HG02981 (cell line): ENCODE measurements around the gene EMP3.
"Not testable (repeated sequence)": the region's sequence is repeated elsewhere in the genome, so short reads cannot be mapped to it uniquely, and the experiment has no call there.

Experiments
- ATAC-seq: cut with Tn5 transposase; IDR thresholded peaks from one replicate; pipeline ENCODE4 v1.9.1; 2021; ENCODE audit warnings: mild to moderate bottlenecking, moderate library complexity; ENCODE audit not compliant: unreplicated experiment

The EMP3 gene, protein sequence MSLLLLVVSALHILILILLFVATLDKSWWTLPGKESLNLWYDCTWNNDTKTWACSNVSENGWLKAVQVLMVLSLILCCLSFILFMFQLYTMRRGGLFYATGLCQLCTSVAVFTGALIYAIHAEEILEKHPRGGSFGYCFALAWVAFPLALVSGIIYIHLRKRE

DNA sequence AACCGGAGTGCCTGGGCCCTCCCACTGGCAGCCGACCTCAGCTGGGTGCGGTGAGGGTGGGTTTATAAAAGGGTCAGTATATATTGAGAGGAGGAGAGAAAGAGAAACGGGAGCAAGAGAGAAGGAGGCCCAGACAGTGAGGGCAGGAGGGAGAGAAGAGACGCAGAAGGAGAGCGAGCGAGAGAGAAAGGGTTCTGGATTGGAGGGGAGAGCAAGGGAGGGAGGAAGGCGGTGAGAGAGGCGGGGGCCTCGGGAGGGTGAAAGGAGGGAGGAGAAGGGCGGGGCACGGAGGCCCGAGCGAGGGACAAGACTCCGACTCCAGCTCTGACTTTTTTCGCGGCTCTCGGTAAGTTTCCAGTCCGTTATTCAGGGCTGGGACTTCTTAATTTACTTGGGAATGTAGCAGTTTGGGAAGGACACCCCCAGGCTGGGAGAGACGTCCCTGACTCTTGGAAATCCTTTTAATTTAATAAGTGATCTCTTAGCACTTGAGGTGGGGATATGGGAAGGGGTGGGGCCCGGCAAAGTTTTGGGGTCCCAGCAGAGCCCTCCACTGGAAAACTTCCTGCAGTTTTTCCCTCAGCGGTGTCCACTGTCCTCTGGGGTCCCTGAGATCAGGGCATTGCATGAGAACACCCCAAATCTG, at the start of gene EMP3:
EMP3 (plus strand) TSS at position 288 of the 646 bp plus-strand sequence. CDS start 1,293 bp downstream, outside the sequence.
- no peak for ATAC-seq

DNA sequence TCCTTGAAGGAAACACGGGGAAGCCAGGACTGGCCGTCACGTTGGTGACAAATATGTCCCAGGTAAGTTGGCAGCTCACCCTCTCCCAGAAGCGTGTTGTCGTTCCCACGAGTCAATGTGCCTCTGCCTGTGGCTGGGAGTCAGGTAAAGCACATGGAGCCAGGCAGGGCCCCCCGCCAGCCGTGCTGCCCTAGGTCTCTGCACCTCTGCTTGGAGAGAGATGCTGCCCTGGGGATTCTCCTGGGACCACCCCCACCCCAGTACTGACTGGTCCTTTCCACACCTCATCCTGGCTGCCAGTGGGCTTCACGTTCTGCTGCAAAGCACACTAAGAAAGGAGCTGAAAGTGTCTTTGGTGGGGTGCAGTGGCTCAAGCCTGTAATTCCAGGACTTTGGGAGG, 45.6 kb upstream of the EMP3 start:
- no peak for ATAC-seq

DNA sequence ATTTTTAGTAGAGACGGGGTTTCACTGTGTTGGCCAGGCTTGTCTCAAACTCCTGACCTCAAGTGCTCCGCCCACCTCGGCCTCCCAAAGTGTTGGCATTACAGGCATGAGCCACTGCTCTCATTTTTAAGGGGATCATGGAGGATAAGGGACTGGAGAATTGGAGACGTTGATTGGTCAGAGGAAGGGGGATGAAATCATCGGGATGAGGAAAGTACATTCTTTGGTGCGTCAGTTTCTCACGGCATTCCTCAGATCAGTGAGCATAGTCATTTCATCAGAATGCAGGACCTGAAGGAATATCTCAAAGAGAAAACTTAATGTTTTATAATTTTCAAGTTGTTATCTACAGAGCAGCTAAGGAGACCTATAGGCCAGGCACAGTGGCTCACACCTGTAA, 41.4 kb upstream of the EMP3 start:
- no peak for ATAC-seq

DNA sequence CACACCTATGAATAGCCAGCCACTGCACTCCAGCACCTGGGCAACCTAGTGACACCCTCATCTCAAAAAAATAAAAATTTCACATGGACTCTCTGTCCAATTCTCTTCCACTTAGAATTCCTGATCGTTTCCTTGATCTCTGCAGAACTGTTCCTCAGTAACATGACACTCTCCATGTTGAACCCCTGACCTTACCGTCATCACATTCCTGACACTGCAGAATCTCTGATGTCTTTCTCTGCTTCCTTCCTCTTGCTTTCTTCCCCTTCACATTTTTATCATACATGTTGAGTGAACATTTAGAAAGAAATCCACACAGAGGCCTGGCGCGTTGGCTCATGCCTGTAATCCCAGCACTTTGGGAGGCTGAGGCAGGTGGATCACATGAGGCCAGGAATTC, 40.5 kb upstream of the EMP3 start:
- ATAC-seq: no peak

DNA sequence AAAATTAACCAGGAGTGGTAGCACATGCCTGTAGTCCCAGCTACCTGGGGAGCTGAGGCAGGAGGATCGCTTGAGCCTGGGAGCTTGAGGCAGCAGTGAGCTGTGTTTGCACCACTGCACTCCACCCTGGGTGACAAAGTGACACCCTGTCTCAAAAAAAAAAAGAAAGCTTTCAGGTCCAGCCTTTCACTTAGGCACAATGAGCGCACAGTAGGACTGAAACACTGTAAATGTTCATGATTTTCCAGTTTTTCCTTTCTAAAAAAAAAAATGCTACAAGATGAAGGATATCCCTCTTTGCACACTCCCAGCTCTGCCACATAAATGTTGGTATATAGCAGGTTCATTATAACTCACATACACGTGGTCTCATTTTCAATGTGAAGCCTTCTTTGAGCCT, 37.6 kb upstream of the EMP3 start:
- ATAC-seq: no peak

DNA sequence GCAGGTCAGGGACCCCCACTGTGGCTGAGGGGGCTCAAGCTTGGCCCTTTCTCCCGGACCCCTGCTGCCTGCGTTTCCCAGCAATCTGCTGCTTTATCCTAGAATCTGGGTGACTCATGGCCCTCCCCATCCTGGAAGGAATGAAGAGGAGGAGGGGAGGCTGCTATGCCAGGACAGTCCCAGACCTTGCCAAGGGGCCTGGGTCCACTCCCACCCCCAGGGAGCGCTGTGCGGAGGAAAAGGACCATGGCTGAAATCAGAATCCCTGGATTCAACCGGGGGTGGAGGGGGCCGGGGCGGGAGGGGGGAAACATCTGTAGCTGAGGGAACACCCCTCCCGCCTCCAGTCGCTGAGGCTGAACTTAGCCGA, 35.0 kb upstream of the EMP3 start:
- no peak for ATAC-seq

DNA sequence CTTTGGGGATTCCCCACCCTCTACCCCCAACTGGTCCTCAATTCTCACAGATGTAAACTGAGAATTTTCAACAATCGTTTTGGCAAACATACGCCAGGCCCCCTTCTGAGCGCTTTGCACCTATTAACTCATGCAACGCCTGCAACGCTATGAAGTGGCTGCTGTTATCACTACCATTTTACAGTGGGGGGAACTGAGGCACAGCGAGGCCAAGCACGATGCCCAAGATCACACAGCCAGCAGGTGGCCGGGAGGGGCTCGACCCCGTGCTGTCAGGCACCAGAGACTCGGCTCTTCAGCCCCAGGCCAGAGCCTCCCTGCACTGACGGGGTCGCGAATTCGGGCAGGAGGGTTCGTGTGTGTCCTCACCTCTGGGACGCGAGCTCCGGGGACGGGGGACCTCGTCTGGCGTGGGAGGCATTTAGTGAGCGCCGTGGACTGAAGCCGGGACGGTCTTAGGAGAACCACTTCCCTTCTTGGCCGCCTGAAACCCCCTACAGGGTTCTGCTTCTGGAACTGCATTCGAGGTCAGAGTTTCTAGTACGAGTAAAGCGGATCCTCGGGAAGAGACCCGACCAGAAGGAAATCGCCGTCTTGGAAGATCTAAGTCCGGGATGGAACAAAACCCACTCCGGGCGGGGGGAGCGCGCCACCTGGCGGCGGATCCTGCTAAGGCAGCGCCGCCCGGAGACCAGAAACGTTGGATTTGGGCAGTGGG, 34.4 kb upstream of the EMP3 start:
- no peak for ATAC-seq

DNA sequence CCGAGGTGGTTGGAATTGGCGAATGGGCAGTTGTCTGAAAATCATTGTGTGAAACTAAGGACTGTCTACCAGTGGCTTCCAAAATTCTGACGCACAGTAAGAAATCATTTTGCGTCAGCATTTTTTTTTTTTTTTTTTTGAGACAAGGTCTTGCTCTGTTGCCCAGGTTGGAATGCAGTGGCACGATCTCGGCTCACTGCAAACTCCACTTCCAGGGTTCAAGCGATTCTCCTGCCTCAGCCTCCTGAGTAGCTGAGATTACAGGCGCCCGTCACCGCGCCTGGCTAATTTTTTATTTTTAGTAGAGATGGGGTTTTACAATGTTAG, 33.9 kb upstream of the EMP3 start:
- not testable (repeated sequence) for ATAC-seq

DNA sequence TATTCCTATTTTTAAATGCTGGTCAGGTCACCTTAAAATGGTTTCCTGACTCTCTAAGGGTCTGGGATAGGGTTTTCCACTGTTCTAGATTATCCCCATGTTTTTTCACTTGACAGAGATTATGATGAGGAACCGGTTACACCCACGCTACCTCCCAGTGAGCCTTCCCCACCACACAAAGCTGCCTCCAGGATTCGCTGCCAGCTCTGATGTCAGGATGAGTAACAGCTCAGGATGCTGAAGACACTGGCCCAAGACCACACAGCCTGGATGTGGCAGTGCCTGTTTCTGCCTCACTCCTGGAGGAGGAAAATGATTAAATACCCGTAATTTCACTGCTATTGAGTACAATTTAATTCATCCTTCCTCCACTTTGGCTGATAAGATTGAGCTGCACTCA, 32.6 kb upstream of the EMP3 start:
- ATAC-seq: no peak

DNA sequence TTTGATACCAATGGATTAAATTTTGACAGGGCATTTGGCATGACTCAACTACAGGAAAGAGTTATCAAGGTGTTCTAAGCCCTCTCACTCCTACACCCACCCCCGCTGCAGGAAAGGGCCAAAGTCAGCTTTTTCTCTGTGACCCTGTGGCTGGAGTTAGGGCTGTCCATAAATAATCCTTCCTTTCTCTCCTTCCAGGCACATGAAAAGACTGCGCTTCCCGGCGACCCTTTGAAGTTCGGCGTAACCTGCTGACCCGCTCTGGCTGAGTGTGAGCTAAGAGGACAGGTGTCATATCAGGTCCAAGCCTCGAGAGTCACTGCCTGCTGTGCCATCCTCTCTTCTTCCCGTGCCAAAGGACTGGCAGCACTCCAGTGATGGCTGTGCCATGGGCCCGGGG, 29.9 kb upstream of the EMP3 start:
- ATAC-seq: no peak

DNA sequence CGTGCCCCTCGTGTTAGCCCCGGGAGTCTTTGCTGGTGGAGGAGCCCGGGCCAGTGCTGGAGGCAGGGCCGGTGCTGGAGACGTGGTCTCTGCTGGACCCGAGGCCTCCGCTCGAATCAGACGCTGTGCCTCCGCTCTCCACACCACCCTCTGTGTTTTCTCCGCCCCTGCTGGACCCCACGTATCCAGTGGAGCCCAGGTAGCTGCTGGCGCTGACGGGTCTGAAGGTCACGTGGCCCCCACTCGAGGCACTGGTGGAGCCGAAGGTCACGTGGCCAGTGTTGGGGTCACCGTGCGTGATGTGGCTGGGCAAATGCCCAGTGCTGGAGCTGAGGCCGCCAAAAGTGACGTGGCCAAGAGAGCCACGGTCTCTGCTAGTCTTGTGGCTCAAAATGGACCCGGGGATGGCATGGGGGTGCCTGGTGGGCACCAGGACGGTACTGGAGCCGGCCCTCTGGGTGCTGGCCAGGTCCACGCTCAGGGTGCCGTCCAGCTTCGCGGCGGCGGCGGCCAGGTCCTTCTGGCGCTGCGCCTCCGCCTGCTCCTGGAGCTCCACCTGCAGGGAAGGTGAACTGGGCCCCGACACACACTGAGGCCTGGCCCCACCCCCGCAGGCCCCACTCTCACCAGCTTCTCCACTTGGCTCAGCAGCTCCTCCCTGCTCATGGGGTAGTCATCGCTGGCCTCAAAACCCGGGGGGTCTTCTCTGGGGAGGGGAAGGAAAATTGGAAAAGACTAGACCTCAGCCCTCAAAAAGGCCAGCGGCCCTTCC, 28.2 kb upstream of the EMP3 start:
- ATAC-seq: no peak

DNA sequence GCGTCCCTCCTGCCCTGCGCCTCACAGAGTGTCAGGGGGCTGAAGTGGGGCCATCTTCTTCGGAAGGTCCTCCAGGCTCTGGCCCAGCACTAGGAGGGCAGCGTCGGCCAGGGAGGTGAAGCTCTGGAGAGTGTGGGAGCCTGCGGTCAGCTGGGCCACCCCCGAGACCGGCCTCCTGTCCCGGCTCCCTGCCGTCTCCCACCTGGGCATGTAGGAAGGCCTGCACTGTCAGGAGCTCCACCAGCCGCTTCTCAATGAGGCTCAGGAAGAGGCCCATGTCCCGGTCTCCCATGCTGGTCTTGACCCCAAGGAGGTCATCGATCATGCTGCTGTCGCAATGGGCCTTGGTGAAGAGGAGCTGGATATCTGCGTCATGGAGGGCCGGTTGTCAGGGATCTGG, 27.4 kb upstream of the EMP3 start:
- no peak for ATAC-seq

DNA sequence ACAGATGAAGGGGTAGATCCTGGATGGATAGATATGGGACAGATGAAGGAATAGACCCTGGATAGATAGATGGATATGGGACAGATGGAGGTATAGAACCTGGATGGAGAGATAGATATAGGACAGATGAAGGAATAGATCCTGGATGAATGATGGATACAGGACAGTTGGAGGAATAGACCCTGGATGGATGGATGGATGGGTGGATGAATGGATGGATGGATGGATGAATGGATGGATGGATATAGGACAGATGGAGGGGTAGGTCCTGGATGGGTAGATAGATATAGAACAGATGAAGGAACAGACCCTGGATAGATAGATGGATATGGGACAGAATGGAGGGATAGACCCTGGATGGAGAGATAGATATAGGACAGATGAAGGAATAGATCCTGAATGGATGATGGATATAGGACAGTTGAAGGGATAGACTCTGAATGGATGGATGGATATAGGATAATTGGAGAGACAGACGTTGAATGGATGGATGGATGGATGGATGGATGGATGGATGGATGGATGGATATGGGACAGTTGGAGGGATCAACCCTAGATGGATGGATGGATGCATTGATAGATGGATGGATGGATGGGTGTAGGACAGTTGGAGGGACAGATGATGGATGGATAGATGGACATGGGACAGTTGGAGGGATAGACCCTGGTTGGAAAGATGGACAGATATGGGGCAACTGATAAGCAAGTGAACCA, 23.3 kb upstream of the EMP3 start:
- ATAC-seq: no peak

DNA sequence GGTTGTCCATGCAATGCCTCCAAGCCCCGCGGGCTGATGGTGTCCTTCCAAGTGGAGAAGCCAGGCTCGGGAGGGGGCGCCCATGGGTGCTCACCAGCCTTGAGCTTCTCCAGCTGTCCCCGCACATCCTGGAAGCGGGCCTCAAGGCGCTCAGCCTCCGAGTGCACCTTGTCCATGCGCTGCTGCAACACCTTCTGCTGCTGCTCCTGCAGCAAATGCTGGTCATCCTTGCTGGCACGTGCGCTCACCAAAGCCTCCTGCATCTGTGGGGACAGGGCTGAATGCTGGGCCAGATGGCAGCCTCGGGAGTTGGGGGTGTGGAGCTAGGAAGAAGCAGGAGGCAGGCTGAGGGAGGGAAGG, 22.8 kb upstream of the EMP3 start:
- no peak for ATAC-seq

DNA sequence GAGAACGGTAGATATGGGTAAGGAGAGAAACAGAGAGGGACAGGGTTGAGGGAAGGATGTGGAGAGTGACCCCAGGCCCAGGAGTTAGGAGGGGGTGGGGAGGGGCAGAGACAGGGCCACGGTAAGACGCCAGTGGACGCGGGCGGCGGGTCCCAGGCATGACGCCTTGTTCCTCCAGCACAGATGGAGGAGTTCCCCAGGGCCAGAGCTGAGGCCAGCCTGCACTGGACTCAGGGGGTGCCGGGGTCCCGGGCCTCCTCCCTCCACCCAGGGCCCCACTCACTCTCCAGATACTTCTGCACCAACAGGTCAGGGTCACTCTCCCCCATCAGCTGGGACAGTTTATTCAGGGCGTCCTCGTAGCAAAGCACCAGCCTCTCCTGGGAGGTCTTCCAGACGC, 22.0 kb upstream of the EMP3 start:
- ATAC-seq: no peak

DNA sequence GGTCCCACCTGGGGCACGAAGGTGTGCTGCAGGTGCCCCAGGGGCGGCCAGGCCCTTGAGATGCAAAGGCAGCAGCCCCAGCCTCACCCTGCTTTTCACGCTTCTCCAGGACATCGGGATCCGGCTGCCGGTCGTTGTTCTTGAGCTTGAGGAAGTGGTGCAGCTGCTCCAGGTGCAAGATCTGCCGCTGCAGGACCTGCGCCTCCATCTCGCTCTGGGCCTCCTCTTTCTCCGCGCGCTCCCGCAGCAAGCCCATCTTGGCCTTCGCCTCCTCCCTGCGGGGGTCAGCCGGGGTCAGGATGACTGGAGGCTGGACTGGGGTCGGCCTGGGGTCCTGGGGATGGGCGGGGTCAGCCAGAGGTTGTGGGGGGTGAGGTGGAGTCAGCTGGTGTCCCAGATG, 21.5 kb upstream of the EMP3 start:
- ATAC-seq: no peak

DNA sequence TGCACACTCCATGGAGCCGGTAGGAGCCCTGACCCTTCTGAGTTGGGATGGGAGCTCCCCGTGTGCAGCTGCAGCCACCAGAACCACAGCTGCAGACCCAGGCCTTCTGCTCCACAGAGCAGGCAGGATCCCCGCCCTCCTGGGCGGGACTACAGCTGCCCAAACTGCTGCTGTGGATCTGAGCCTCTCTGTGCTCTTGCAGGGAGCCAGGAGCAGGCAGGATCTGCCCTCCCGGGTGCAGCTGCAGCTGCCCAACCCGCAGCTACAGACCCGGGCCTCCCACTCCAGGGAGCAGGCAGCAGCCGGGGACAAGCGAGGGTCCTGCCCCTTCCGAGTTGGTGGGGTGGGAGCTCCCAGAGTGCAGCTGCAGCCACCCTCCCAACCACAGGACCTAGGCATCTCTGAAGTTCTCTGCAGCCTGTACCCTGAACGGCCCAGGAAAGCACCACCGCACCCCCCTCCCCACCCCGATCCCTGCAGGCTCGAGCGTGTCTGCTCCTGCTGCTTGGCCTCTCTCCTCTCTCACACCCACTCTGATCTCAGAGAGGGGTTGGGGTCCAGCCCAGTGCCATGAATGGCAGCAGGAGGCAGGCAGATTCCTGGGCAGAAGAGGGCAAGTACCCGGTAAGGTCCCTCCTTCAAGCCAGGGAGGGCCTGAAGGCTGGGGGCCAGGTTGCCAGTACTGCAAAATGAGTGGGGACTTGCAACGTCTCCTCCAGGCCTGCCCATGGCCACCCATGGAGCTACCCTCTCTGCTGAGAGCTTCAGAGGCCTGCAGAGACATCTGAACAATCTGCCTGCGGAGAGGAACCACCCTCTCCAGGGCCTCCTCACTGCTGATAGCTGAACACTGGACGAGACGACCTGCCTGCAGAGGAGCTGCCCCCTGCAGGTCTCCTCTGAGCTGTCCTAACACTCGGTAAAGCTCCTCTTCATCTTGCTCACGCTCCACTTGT, 16.4 kb upstream of the EMP3 start:
- ATAC-seq: no peak

DNA sequence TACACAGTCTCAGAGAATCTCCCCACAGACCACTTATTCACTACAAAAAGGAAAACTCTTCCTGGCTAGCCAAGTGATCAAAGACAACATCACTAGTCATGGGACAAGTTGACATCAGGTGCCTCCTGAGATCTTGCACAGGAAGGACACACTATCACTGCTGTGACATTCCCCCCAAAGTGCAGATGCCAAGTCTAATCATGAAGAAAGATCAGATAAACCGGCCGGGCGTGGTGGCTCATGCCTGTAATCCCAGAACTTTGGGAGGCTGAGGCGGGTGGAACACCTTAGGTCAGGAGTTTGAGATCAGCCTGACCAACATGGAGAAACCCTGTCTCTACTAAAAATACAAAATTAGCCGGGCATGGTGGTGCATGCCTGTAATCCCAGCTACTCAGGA, 15.6 kb upstream of the EMP3 start:
- ATAC-seq: not testable (repeated sequence)

DNA sequence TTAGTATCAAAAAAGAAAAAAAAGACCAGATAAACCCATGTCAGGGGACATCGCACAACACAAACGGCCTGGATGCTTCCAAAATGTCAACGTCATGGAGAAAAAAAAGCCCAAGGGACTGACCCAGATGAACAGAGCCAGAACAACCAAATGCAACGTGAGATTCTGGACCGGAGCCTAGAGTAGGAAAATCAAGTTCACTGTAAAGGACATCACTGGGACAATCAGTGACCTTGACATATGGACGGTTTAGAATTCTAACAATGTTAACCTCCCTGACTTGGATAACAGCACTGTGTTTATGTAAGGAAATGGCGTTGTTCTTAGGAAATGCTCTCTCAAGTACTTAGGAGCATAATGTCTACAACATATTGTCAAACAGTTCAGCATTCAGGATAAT, 15.1 kb upstream of the EMP3 start:
- ATAC-seq: no peak

DNA sequence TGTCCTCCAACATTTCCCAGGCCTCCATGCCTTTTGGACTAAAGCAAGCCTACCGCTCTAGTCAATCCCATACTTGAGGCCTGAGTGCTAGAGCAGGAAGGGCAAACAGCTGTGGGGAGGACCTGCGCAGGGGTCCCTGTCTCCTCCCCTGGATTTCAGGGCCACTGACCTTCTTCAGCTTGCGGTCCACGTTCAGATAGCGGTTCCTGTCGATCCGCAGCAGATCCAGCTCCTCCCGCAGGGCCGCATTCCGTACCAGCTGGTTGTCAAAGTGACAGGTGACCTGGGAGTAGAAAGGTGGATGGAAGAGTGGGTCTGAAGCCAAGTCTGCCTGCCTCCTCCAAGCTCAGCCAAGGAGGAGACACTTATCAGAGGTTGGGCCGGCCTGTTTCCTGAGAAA, 14.0 kb upstream of the EMP3 start:
- ATAC-seq: no peak
